ENCODE results near the gene RAB8A.

RAB8A gene

DNA sequence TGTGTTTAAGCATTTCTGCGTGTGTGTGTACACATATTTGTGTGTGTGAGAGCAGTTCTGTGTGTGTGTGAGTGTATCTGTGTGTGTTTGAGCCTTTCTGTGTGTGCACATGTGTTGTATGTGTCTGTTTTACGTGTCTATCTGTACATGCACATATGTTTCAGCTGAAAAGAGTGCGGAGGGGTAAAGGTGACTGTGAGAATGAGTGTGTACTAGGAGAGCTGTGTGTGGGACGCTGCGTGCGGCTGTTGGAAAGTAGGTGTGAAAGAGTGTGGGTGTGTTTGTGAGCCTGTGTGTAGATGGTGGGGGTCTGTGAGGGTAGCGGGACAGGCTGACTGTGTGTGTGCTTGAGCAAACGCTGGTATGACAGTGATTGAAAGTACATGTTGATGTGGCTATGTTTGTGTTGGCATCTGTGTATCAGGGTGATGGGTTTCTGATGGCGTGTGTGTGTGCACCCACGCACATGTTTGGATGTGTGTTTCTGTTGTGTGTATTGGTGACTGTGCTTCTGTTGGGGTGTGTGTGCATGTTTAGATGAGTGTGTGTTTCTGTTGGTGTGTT lies 42.9 kb upstream of the RAB8A start:
- DNase-seq (ENCODE audit: low read depth) = no peak
- H3K4me3 ChIP-seq (ENCODE audit: low read length) = peak overlapping the region; percentile 57
- TF ChIP-seq, protein P1, sequence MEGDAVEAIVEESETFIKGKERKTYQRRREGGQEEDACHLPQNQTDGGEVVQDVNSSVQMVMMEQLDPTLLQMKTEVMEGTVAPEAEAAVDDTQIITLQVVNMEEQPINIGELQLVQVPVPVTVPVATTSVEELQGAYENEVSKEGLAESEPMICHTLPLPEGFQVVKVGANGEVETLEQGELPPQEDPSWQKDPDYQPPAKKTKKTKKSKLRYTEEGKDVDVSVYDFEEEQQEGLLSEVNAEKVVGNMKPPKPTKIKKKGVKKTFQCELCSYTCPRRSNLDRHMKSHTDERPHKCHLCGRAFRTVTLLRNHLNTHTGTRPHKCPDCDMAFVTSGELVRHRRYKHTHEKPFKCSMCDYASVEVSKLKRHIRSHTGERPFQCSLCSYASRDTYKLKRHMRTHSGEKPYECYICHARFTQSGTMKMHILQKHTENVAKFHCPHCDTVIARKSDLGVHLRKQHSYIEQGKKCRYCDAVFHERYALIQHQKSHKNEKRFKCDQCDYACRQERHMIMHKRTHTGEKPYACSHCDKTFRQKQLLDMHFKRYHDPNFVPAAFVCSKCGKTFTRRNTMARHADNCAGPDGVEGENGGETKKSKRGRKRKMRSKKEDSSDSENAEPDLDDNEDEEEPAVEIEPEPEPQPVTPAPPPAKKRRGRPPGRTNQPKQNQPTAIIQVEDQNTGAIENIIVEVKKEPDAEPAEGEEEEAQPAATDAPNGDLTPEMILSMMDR (conservative IDR thresholded peaks at IDR 0.05; ENCODE audit: low read length) = no peak

DNA sequence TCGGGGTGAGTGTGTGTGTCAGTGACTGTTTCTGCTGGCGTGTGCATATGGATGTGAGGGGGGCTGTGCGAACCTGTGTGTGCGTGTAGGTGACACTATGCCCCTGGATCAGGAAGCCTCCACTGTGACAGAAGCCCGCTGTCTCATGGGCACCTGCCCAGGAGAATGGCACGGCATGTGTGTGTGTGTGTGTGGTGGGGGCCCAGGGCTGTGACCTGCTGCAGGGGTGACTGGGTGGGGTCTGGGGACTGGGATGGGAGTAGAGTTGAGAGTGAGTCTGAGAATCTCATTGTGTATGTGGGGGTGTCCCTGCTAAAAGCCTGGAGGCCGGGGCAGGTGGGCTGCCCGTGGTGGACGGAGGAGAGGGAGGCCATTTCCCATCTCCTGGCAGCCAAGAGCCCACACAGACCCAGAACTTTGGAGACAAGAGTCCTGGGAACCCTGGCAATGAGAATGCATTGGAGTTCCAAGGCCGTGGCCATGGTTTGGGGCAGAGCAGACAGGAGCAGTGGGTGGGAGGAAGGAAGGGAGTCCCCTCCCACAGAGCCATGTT lies 41.8 kb upstream of the RAB8A start:
- TF ChIP-seq, protein P1 (conservative IDR thresholded peaks at IDR 0.05; ENCODE audit: low read length) = no peak
- DNase-seq (ENCODE audit: low read depth) = no peak
- H3K4me3 ChIP-seq (ENCODE audit: low read length) = no peak overlapping the region

DNA sequence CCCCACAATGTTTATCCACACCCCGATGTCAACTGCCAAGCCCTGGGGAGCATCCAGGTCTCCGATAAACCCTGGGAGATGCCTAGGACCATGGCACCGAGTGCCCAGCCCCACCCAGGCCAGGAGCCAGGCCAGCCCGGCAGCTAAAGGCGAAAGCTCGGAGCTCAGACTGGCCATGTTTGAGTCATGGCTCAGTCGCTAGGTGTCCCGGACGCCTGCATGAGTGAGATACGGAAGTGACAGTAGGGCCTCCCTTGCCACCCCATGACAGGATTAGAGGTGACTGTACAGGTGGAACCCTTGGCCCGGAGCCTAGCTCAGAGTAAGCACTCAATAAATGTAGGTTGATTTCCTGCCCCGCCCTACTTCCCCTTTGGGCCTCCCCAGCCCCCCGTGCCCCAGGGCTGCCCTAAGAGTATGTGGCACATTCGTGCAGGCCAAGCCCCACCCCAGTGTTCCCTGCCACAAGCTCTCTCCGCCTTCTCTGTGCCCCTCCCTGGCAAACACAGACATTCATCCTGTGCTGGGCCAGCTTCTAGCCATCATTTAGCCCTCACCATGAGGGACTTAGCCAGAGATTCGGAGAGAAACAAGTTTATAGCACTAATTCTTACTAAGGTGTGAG lies 41.2 kb upstream of the RAB8A start:
- no peak for DNase-seq (ENCODE audit: low read depth)
- no peak overlapping the region for H3K4me3 ChIP-seq (ENCODE audit: low read length)
- TF ChIP-seq, protein P1 (conservative IDR thresholded peaks at IDR 0.05; ENCODE audit: low read length) = no peak

DNA sequence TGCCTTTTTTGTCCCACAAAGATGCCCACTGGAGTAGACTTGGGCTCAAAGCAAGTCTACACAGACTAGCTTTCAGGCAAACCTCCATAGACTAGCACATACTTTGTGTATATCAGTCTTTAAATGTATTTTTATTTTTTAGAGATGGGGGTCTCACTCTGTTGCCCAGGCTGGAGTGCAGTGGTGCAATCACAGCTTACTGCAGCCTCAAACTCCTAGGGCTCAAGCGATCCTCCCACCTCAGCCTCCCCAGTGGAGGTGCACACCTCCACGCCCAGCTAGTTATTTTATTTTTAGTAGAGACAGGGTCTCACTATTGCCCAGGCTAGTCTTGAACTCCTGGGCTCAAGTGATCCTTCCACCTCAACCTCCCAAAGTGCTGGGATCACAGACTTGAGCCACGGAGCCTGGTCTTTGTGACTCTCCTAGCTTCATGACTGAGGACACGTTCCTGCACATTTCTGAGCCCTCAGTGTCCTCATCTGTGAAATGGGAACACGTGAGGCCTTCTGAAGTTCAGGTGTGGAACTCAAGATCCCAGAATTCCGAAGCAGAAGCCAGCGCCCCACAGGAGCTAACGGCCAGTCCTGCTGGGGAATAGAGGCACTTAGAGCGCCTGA lies 40.5 kb upstream of the RAB8A start:
- no peak overlapping the region for H3K4me3 ChIP-seq (ENCODE audit: low read length)
- TF ChIP-seq, protein P1 (conservative IDR thresholded peaks at IDR 0.05; ENCODE audit: low read length) = no peak
- no peak for DNase-seq (ENCODE audit: low read depth)

DNA sequence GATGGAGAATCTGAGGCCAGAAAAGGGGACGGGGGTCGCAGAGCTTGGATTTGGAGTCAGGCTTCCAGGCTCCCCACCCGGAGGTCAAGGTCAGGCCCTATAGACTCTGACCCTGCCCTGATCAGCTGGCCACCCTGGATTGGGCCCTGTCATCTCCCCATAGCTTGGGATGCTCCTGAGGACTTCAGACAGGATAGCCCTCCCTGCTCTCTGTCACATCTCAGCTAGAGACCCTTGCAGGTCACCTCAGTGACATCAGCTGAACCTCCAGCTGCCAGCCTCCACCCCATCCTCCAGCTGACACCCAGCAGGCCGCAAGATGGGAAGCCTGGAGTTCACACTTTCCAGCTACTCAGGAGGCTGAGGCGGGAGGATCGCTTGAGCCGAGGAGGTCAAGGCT lies 38.2 kb upstream of the RAB8A start:
- TF ChIP-seq, protein P1 (conservative IDR thresholded peaks at IDR 0.05; ENCODE audit: low read length) = no peak
- no peak for DNase-seq (ENCODE audit: low read depth)
- no peak overlapping the region for H3K4me3 ChIP-seq (ENCODE audit: low read length)

DNA sequence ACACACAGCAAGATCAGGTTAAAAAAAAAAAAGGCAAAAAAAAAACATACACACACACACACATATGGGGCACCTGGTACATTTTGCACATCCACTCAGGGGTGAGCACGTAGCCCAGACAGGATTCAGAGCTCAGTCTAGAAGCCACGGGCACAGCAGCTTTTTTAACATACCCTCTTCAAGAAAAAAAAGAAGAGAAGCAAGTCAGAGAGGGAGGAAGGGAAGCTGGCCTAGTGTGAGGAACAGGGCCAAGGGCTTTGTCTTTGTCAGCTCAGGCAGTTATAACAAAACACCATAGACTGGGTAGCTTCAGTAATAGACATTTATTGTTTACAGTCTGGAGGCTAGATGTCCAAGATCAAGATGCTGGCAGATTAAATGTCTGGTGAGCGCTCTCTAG lies 37.7 kb upstream of the RAB8A start:
- TF ChIP-seq, protein P1 (conservative IDR thresholded peaks at IDR 0.05; ENCODE audit: low read length) = no peak
- no peak overlapping the region for H3K4me3 ChIP-seq (ENCODE audit: low read length)
- DNase-seq (ENCODE audit: low read depth) = no peak
